ENCODE data around the gene TMEM131L.

The TMEM131L gene

GRCh38 chr4:153440475-153440874, 25.7 kb upstream of the TMEM131L start:
- H3K79me2 ChIP-seq (ENCODE audit: low read length), result no peaks in the 10 kb centered on the region
- peaks cover 11% of the 10 kb centered on the region for H3K4me1 ChIP-seq (ENCODE audit: low read length)
- H3K4me2 ChIP-seq (ENCODE audit: low read depth, low read length), result no peak overlapping the region
- TF ChIP-seq EZH2 (optimal IDR thresholded peaks at IDR 0.05; ENCODE audit: low read depth, low read length), result no peak
- TF ChIP-seq EZH2phosphoT487 (IDR thresholded peaks at IDR 0.05; ENCODE audit: low read length), result no peak
- TF ChIP-seq CTCF (IDR thresholded peaks at IDR 0.05; ENCODE audit: low read length), result no peak
- H3K36me3 ChIP-seq (replicated peaks; ENCODE audit: insufficient read depth, low read length), result no peaks in the 10 kb centered on the region
- no peaks in the 10 kb centered on the region for H3K9me2 ChIP-seq (replicated peaks; ENCODE audit: insufficient read depth, low read length)
- peaks cover 29% of the 10 kb centered on the region for H3K27me3 ChIP-seq (replicated peaks; ENCODE audit: insufficient read depth, low read length)
- no peaks in the 10 kb centered on the region for H3K9me3 ChIP-seq (replicated peaks; ENCODE audit: insufficient read depth, low read length)
- no peak overlapping the region for H3K9ac ChIP-seq (ENCODE audit: low read length)
- no peak overlapping the region for H2AFZ ChIP-seq (ENCODE audit: low read length)
- no peak for DNase-seq
- peaks cover 15% of the 10 kb centered on the region; the same call in 1 of the 2 replicates for H3F3A ChIP-seq (ENCODE audit: insufficient read depth, low read length)
- no peak overlapping the region for H3K27ac ChIP-seq (ENCODE audit: low read length)
- H4K20me1 ChIP-seq (ENCODE audit: insufficient read depth, low read length), result no peaks in the 10 kb centered on the region
- H3K4me3 ChIP-seq (ENCODE audit: low read length), result no peak overlapping the region

GRCh38 chr4:153447175-153447905, 18.8 kb upstream of the TMEM131L start:
- Histone ChIP-seq H3K4me3 (ENCODE audit: low read length) (no peak overlapping the region), H3K27ac (ENCODE audit: low read length) (no peak overlapping the region), H2AFZ (ENCODE audit: low read length) (no peak overlapping the region), H3K27me3 (replicated peaks; ENCODE audit: insufficient read depth, low read length) (0 out of 2 replicates have a peak, but pooled peaks cover 4% of the 10 kb centered on the region), H3K36me3 (replicated peaks; ENCODE audit: insufficient read depth, low read length) (no peaks in the 10 kb centered on the region), H4K20me1 (ENCODE audit: insufficient read depth, low read length) (no peaks in the 10 kb centered on the region), H3K4me2 (ENCODE audit: low read depth, low read length) (no peak overlapping the region), H3F3A (ENCODE audit: insufficient read depth, low read length) (no peaks in the 10 kb centered on the region), H3K4me1 (ENCODE audit: low read length) (no peaks in the 10 kb centered on the region), H3K9me3 (replicated peaks; ENCODE audit: insufficient read depth, low read length) (no peaks in the 10 kb centered on the region), H3K9ac (ENCODE audit: low read length) (no peak overlapping the region), H3K79me2 (ENCODE audit: low read length) (no peaks in the 10 kb centered on the region), H3K9me2 (replicated peaks; ENCODE audit: insufficient read depth, low read length) (no peaks in the 10 kb centered on the region)
- DNase-seq, result no peak
- no peak for TF ChIP-seq EZH2 (optimal IDR thresholded peaks at IDR 0.05; ENCODE audit: low read depth, low read length)
- no peak for TF ChIP-seq EZH2phosphoT487 (IDR thresholded peaks at IDR 0.05; ENCODE audit: low read length)
- TF ChIP-seq CTCF (IDR thresholded peaks at IDR 0.05; ENCODE audit: low read length), result no peak

- H4K20me1 ChIP-seq (ENCODE audit: insufficient read depth, low read length), result no peaks in the 10 kb centered on the region
- no peaks in the 10 kb centered on the region for H3K36me3 ChIP-seq (replicated peaks; ENCODE audit: insufficient read depth, low read length)
- H3K9ac ChIP-seq (ENCODE audit: low read length), result no peak overlapping the region
- no peak for DNase-seq
- no peak overlapping the region for H3K4me2 ChIP-seq (ENCODE audit: low read depth, low read length)
- no peaks in the 10 kb centered on the region for H3K9me2 ChIP-seq (replicated peaks; ENCODE audit: insufficient read depth, low read length)
- no peak overlapping the region for H2AFZ ChIP-seq (ENCODE audit: low read length)
- TF ChIP-seq EZH2phosphoT487 (IDR thresholded peaks at IDR 0.05; ENCODE audit: low read length), result no peak
- no peak for TF ChIP-seq EZH2 (optimal IDR thresholded peaks at IDR 0.05; ENCODE audit: low read depth, low read length)
- TF ChIP-seq CTCF (IDR thresholded peaks at IDR 0.05; ENCODE audit: low read length), result no peak
- no peak overlapping the region for H3K4me3 ChIP-seq (ENCODE audit: low read length)
- 0 out of 2 replicates have a peak, but pooled peaks cover 4% of the 10 kb centered on the region for H3K27me3 ChIP-seq (replicated peaks; ENCODE audit: insufficient read depth, low read length)
- H3K27ac ChIP-seq (ENCODE audit: low read length), result no peak overlapping the region
- H3K79me2 ChIP-seq (ENCODE audit: low read length), result no peaks in the 10 kb centered on the region
- H3K9me3 ChIP-seq (replicated peaks; ENCODE audit: insufficient read depth, low read length), result no peaks in the 10 kb centered on the region
- H3K4me1 ChIP-seq (ENCODE audit: low read length), result no peaks in the 10 kb centered on the region
- H3F3A ChIP-seq (ENCODE audit: insufficient read depth, low read length), result no peaks in the 10 kb centered on the region
These were observed 18.0 kb upstream of the TMEM131L start for GRCh38 chr4:153448003-153448731.
